Measurements from ENCODE around the gene HINFP.

- TF ChIP-seq, protein P1, sequence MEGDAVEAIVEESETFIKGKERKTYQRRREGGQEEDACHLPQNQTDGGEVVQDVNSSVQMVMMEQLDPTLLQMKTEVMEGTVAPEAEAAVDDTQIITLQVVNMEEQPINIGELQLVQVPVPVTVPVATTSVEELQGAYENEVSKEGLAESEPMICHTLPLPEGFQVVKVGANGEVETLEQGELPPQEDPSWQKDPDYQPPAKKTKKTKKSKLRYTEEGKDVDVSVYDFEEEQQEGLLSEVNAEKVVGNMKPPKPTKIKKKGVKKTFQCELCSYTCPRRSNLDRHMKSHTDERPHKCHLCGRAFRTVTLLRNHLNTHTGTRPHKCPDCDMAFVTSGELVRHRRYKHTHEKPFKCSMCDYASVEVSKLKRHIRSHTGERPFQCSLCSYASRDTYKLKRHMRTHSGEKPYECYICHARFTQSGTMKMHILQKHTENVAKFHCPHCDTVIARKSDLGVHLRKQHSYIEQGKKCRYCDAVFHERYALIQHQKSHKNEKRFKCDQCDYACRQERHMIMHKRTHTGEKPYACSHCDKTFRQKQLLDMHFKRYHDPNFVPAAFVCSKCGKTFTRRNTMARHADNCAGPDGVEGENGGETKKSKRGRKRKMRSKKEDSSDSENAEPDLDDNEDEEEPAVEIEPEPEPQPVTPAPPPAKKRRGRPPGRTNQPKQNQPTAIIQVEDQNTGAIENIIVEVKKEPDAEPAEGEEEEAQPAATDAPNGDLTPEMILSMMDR (IDR thresholded peaks at IDR 0.05), result no peak
- peak in 1 of 2 donors; percentile 27 for TF ChIP-seq POLR2A (IDR thresholded peaks at IDR 0.05)
These were observed 47.9 kb downstream of the HINFP start for GRCh38 chr11:119169282-119169719.
